AG10803 (cell line): ENCODE measurements around the gene PPP2R2C.

Source experiments
- DNase-seq: peaks from one replicate; pipeline ENCODE4 v3.0.0; 2010; ENCODE audit warnings: low read depth
- H3K4me3 ChIP-seq: 2 replicates; pipeline ENCODE4 v1.5.1; 2011; ENCODE audit warnings: mild to moderate bottlenecking, low read length, control low read depth
- TF ChIP-seq, protein P1 (sequence below): conservative IDR thresholded peaks from 2 replicates; pipeline ENCODE4 v1.5.1; 2011; ENCODE audit warnings: mild to moderate bottlenecking, low read length, control low read depth, inconsistent platforms

PPP2R2C gene

DNA sequence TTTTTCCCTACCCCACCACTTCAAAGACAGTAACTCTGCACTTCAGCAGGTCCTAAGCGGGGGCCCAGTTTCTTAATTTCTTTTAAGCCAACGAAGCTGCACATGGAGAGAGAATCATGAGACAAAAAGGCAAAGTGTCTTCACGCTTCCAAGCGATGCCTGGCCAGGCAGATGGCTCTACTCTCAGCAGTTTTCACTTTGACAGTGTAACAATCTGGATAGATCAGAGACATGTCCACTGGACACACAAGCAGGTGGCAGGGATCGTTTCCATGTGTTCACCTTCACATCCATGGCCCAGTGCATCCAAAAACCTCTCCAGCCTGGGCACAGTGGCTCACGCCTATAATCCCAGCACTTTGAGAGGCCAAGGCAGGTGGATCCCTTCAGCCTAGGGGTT lies 27.8 kb downstream of the PPP2R2C start:
- no peak overlapping the region for H3K4me3 ChIP-seq
- TF ChIP-seq, protein P1, sequence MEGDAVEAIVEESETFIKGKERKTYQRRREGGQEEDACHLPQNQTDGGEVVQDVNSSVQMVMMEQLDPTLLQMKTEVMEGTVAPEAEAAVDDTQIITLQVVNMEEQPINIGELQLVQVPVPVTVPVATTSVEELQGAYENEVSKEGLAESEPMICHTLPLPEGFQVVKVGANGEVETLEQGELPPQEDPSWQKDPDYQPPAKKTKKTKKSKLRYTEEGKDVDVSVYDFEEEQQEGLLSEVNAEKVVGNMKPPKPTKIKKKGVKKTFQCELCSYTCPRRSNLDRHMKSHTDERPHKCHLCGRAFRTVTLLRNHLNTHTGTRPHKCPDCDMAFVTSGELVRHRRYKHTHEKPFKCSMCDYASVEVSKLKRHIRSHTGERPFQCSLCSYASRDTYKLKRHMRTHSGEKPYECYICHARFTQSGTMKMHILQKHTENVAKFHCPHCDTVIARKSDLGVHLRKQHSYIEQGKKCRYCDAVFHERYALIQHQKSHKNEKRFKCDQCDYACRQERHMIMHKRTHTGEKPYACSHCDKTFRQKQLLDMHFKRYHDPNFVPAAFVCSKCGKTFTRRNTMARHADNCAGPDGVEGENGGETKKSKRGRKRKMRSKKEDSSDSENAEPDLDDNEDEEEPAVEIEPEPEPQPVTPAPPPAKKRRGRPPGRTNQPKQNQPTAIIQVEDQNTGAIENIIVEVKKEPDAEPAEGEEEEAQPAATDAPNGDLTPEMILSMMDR = no peak
- DNase-seq = no peak

DNA sequence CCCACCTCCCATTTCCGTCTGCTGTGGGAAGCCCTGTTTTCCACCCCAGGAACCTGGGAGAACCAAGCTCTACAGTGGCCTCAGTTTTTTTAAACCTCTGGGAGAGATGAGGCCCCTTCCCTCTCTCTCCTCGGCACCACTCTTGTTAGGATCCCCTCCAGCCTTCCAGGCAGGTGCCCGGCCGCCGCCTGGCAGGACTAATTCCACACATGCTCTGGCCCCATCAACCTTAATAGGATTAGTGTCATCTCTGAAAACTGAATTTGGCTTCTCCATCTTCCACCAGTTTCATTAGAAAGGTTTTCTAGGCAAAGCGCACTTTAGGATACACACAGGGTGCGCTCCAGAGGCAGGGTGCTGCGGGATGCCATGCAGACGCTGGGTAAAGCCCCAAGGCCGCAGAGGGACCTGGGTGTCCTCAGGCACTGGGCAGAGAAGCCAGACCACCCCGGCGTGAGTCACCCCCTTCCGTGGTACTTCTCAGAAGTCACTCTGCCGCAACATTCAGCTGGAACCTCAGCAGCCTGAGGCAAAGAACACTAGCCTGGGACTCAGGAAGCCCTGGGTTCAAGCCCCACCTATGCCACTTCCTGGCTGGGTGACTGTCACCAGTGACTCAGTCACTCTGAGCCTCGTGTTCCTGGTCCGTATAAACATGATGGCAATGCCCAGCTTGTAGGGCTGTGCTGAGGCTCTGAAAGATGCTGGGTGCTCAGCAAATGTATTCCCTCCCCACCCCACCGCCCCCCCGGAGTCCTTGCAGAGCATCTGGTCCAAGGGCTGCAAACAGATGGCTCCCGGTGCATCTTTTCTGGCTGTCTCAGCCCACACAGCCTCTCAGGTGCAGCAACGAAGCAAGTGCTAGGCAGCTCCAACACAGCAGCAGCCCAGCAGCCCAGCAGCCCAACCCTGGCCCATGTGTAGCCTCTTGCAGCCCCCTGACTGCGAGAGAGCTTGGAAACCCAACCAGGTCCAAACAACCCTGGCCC lies 29.1 kb downstream of the PPP2R2C start:
- DNase-seq = no peak
- H3K4me3 ChIP-seq = no peak overlapping the region
- TF ChIP-seq, protein P1 = no peak

DNA sequence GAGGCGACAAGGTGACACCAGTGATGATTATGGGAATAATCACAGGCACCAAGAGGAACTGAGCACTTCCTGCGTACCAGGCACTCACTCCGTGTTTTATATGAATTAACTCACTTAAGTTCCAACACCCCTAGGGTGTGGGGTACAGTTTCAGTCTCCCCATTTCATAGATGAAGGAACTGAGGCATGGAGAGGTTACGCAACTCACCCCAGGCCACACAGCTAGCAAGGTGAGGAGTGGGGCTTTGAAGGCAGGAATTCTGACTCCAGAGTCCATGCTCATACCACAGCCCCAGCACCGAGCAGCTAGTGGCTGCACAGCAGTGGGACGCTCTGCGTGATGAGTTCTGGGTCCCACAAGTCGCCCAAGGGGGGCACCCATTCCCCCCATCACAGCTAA lies 29.9 kb downstream of the PPP2R2C start:
- H3K4me3 ChIP-seq = no peak overlapping the region
- TF ChIP-seq, protein P1 = no peak
- no peak for DNase-seq

DNA sequence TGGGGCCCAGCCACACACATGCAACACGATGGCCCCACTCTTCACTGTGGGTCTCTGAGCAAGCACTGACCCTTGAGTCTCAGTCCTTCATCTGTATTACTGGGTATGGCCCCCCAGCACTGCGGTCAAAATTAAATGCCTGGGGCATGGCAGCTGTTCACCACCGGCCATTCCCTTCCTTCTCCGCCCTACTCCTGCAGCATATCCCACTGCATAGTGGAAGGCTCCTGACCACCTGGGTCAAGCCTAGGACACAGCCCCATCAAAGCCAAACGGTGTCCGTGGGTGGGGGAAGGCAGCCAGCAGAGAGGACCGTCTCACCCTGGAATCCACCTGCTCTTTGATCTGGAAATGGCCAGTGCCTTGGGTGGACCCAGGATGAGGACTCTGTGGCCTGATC lies 30.7 kb downstream of the PPP2R2C start:
- TF ChIP-seq, protein P1 = no peak
- H3K4me3 ChIP-seq = no peak overlapping the region

DNA sequence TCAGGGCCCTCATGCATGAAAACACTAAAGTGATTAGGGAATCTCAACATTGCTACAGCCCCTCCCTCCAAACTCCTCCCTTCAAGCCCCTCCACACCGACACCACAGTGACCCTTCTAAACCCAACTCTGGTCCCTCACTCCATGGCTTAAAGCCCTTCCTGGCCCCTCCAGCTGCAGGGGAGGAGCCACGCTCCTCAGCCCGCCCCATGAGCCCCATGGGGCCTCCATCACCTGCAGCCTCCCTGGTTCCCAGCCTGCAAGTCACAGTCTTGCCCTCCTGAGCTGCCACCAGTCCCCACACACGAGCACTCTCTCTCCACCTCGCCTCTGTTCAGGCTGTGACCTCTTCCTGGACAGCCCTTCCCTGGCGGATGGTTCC lies 31.2 kb downstream of the PPP2R2C start:
- no peak overlapping the region for H3K4me3 ChIP-seq
- TF ChIP-seq, protein P1 = no peak
- DNase-seq = no peak

More for the DNA sequence above, 30.7 kb downstream of the PPP2R2C start:
- no peak for DNase-seq

DNA sequence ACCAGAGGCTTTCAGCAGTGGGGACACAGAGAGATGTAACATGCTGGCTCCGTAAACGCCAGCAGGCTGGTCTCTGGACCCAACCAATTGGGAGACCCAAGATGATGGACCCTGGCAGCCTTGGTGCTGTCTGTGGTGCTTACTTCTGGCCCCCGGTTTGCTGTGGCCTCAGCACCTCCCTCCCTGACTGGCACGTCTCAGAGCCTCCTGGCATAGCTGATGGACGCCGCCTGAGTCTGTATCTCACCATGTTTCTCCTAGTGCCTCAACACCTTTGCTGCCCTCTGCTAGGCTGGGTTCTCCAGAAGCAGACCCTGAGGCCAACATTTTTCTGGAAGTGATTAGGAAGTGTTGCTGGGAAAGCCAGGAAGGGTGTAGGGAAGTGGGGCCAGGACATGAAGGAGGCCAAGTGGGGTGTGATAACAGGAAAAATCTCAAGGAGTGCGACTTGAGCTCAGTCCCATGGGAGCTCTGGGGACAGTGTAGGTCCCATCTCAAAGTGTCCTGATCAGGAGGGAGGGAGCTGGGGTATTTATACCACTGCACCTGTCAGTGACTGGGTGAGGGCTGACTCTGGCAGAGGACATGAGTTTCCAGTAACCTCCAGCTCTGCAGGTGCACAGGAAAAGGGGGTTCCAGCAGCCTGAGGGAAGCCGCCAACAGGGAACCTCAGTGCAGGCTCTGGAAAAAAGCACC lies 31.8 kb downstream of the PPP2R2C start:
- no peak for DNase-seq
- no peak overlapping the region for H3K4me3 ChIP-seq
- TF ChIP-seq, protein P1 = no peak
